Measurements from ENCODE around the gene GDI1.

The GDI1 gene

DNA sequence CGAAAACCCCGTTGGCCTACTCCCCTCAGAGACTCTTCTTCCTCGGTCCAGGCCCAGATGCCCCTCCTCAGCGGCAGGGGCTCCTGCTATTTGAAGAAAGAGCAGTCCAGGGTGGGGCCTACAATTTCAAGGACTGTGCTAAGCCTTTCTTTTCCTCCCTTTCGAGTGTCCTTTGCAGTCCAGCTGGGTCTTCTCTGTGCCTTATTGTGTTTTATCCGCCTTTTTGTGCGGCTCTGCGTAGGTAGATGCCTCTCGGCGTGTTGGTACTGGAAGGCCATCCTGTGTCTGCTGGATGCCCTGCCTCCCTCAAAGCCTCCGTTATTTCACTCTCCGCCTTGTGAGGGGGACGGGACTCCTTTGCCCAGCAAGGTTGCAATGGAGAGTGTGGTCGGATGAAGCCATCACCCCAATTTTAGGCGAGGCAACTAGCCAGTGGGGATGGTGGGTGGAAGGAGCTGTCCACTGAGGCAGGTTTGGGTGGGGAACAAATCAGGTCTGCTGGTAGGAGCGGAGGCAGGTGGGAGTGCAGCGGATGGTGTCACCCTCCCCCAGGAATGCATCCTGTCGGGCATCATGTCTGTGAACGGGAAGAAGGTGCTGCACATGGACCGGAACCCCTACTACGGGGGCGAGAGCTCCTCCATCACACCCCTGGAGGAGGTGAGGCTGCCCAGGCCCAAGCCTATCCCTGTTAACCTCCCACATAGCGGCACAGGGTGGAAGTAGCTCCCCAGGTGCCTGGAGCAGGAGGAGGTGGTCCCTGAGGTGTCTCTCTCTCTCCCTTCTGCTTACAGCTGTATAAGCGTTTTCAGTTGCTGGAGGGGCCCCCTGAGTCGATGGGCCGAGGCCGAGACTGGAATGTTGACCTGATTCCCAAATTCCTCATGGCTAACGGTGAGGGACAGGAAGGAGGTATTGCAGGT lies 1.3 kb downstream of the GDI1 start:
- no peak for DNase-seq

DNA sequence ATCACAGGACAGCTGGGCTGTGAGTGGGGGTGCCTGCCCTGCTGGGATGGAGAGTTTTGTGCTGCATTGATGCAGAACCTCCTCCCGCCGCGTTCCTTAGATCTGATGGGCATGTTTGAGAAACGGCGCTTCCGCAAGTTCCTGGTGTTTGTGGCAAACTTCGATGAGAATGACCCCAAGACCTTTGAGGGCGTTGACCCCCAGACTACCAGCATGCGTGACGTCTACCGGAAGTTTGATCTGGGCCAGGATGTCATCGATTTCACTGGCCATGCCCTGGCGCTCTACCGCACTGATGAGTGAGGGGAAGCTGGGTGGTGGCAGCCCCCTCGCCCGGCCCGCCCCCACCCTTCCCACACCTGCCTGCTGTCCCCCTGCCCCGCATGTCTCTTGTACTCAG lies 2.9 kb downstream of the GDI1 start:
- DNase-seq, result no peak

DNA sequence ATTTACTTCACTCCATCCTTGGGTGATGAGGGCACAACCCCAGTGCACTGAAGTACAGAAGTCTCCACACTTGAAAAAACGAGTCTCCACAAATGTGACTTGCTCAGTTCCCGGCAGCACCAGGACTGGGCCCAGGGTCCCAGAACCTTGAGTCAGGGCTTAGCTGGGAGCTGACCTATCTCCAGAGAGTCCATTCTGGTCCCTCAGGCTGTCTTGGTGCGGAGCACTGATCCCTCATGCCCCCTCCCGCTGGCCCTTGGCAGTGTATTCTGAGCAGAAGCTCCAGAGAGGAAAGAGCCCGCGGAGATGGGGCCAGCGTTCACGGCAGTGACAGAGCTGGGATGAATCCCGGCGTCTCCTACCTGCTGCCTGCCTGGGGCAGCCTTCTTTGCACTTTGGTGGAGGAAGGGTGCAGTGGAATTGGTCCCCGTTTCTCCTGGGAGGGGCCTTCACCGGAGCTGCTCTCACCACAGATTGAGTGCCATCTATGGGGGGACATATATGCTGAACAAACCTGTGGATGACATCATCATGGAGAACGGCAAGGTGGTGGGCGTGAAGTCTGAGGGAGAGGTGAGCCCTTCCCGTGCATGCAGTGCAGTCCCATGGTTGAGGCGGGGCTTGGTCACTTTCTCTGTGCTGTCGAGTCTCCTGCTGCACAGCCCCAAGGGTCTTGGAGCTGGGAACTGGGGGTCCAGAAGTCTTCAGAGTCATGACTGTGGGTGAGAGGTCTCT lies 3.8 kb downstream of the GDI1 start:
- no peak for DNase-seq

DNA sequence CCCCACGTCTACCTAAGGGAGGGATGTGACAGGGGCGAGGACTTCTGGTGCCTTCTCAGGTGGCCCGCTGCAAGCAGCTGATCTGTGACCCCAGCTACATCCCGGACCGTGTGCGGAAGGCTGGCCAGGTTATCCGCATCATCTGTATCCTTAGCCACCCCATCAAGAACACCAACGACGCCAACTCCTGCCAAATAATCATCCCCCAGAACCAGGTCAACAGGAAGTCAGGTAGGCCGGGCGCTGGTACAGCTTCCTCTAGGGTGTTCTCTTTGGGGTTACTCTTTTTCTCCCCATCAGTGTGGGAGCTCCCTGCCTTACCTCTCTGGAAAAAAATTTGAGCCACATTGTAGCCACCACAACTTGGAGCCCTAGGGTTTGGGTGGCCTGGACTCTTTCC lies 4.6 kb downstream of the GDI1 start:
- peak; percentile 26 for DNase-seq

DNA sequence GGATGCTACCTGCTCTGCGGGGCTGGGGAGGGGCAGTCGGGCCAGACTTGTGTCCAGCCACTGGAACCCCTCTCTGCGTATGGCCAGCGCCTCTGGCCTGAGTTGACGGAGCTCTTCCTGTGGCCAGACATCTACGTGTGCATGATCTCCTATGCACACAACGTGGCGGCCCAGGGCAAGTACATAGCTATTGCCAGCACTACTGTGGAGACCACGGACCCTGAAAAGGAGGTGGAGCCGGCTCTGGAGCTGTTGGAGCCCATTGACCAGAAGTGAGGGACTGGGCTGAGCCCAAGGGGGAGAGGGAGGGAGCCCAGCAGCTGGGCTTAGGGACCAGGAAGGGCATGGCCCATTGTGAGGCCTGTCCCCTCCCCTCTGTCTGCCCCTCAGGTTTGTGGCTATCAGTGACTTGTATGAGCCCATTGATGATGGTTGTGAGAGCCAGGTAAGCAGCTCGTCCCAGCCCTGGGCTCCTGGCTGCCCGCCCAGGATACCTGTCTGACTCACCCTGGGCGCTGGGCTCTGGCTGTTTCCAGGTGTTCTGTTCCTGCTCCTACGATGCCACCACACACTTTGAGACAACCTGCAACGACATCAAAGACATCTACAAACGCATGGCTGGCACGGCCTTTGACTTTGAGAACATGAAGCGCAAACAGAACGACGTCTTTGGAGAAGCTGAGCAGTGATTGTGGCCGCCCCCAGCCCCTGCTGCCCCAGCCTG lies 5.2 kb downstream of the GDI1 start:
- no peak for DNase-seq

DNA sequence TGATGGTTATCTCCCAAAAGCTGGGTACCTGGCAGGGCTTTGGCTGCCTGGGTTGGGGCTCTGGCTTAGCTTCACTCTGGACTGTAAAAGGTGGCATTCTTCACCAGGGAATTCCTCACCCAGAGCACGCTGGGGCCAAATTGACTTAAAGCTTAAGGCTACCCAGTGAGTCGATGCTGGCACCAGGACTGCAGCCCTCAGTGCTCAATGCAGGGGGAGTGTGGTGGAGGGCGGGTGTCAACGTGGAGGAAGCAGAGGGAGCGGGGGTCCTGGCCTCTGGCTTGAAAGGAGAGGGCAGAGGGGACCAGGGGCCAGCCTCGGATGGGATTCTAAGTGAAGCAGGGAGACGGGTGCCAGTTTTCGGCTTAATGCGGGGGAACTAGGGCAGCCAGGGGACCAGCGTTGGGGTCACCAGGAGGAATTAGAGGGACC lies 6.5 kb downstream of the GDI1 start:
- DNase-seq, result no peak

DNA sequence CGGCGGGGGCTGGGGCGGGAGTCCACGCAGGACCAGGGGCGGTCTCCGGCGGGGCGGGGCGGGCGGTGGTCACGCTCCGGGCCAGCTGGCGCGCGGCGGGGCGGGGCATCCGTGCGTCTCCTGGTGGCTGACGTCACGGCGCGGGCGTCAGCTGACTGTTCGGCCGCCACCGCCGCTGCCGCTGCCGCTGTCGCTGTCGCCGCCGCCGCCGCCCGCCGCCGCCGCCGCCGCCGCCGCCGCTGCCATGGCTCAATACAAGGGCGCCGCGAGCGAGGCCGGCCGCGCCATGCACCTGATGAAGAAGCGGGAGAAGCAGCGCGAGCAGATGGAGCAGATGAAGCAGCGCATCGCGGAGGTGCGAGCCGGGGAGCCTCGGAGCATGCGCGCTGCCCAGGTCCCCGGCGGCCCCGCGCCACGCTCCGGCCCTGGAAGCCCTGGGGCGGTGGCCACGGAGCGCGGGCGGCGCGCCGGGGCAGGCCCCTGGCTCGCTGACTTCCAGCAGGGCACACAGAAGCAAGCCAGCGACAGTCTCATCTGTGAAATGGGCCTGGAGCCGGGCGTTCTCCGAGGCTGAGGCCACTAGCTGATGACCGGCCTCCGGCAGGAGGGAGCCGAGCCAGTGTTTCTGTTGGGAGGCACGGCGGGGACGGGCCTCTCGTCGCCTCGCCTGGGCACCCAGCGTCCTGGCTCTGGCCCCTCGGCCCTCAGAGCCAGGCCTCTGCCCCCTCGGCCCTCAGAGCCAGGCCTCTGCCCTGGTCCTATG lies 7.2 kb downstream of the GDI1 start, which contains the start of gene FAM50A:
TSS of gene FAM50A (plus strand) at position 150 of the 763 bp plus-strand sequence. CDS start at position 245, 95 bp downstream.
- peak; percentile 67 for DNase-seq

DNA sequence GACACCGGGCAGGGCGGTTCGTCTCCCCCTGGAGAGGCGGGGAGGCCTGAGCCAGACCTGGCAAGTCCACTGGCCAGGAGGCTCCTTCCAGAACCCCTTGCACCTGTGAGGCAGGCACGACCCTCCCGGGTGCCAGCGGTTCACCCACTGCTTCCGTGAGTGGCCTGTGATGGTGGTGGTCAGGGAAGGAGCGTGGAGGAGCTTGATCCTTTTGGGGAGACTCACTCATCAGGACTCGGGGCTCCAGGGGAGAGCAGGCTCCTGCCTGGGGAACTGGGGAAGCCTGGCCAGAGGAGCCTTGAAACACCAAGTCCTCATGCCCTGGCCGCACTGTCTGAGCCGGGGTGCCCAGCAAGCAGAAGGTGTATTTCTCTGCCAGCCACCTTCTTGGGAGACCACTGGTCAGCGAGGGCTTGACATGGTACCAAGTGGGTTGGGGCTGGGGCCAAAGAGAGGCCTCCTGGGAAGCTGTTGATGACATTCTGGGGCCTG lies 7.8 kb downstream of the GDI1 start:
- no peak for DNase-seq

DNA sequence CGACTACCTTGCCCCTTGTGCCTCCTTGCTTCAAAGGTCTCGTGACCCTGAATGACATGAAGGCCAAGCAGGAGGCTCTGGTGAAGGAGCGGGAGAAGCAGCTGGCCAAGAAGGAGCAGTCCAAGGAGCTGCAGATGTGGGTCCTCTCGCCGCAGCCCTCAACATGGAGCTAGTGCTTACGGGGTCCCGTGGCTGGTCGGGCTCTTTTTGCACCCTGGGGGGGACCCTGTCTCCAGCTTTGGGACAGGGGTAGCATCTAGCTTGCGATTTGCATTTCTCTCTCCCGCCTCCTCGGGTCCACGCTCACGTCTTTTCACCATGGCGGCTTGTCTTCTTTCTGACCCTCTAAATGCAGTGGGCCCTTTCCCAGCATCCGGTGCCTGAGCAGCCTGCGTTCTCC lies 8.8 kb downstream of the GDI1 start:
- no peak for DNase-seq

DNA sequence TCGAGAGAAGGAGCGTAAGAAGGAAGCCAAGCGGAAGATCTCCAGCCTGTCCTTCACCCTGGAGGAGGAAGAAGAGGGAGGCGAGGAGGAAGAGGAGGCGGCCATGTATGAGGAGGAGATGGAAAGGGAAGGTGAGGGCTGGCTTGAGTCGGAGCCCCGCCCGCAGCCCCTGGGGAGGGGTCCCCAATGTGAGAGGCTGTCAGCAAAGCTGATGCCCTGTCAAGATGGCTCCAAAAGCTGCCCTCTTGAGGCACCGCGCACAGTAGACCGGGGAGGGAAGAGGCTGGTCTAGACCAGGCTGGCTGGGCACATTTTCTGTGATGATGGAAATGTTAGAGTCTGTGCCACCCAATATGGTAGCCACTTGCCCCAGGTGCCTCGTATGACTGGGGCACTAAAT lies 9.5 kb downstream of the GDI1 start:
- no peak for DNase-seq

DNA sequence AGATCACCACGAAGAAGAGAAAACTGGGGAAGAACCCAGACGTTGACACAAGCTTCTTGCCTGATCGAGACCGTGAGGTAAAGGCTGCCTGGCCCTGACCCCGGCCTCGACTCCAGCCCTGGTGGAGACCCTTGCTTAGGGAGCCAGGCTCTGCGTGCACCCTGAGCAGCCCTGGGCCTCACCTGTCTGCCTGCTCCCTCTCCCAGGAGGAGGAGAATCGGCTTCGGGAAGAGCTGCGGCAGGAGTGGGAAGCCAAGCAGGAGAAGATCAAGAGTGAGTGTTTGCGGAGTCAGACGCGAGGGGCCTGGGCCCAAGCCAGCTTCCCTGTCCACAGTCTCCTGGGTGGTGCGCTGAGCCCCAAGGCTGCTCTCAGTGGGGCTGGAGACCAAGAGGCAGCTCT lies 11.5 kb downstream of the GDI1 start:
- DNase-seq, result no peak

DNA sequence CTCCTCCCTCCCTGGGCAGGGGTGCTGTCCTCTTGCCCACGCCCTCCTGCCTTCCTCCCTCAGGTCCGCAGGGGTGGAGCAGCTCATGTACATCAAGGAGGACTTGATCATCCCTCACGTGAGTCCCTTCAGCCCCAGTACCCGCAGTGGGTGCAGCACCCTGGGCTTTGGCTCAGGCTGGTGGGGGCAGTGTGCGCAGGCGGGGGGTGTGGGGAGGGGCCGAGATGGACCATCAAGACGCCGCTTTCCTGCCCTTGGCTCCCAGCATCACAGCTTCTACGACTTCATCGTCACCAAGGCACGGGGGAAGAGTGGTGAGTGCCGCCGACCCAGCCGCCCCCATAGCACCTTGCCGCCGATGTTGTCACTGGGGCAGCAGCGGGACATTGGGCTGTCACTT lies 12.7 kb downstream of the GDI1 start:
- no peak for DNase-seq

DNA sequence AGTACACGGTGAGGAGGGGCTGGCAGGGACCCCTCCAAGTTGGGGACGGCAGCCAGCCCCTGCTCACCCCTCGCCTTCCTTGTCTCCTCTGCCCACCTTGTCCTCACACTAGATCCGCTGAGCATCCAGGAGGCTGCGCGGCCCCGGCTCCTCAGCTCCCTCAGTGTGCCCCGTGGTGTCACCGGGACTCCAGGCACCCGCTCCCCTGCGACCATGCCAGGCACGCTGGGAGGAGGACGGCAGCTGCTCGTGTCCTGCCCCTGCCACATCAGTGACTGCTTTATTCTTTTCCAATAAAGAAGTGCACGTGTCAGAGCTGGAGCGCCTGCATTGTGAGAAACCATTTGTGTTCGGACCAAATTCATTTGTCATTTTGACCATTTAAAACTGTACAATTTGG lies 13.4 kb downstream of the GDI1 start:
- DNase-seq, result no peak

DNA sequence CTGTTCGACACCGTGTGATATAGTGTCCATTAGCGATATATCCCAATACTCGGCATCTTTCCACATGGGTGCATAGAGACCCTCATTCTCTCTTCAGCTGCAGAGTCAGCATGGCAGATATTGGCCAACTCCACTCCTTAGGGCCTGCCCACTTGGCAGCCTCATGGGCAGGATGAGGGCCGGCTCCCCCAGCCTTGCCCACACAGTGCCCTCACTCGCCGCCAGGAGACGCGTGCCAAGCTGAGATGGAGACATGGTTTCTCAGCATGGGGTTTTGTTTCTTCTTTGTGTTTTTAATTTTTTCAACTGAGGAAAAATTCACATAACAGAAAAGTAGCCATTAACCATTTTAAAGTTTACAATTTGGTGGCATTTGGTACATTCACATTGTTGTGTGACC lies 15.9 kb downstream of the GDI1 start:
- no peak for DNase-seq

DNA sequence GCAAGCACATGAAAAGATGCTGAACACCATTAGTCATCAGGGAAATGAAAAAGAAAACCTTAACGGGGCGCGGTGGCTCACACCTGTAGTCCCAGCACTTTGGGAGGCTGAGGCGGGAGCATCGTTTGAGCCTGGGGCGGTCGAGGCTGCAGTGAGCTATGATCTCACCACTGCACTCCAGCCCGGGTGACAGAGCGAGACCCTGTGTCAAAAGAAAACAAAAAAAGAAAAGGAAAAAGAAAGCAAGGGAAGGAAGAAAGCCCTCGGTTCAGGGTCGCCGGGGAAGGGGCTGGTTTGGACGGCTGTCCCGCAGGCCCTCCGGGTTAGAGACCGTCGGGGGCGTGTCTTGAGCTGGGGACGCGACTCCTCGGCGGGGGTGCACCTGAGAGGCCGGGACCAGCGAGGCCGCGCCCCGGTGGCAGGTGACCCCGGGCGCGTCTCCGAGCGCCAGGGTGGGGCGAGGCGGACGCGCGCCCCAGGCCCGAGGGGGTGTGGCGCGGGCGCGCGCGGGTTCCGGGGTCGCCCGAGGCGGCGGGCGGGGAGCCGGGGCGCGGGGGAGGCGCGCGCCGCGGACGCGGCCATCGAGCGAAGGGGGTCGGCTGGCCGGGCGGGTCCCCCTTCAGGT lies 20.6 kb downstream of the GDI1 start:
- peak; percentile 67 for DNase-seq

DNA sequence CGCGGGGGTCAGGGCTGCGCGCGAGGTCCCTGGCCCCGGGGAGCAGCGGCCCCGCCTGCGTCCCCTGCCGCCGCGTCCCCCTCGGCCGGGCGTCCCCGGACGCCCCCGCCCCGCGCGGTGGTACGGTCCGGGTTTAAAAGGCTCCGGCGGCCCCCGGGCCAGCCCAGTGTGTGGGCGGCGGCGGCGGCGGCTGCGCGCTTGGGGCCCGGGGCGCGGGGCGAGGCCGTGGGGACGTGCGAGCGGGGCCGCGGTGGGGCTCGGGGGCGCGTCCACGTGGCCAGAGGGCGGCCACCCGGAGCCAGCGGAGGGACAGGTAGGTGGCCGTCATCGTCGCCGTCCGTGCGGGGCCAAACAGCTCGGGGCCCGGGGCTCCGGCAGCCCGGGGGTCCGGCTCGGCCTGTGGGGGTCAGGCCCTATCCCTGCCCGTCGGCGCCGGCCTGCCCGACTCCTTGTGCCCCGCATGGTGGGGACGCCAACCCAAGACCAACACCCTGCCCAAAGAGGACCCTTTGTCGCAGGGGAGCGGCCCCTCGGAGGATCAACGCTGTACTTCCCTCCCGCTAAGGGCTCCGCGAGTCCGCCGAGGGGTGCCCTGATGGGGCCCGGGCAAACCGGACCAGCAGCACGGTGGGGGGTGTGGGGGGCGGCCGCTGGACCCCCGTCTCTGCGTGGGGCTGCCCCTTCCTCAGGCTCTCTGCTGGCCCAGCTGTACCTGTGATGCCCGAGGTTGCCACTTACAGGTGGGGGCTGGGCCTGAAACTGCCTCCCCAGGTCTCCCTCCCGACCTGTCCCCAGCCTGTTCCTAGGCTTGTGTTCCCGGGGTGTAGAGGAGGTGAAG lies 21.4 kb downstream of the GDI1 start, which contains the start of gene PLXNA3:
TSS of gene PLXNA3 (plus strand) at position 166 of the 838 bp plus-strand sequence. CDS start 1,903 bp downstream, outside the sequence.
- DNase-seq, result peak; percentile 62

DNA sequence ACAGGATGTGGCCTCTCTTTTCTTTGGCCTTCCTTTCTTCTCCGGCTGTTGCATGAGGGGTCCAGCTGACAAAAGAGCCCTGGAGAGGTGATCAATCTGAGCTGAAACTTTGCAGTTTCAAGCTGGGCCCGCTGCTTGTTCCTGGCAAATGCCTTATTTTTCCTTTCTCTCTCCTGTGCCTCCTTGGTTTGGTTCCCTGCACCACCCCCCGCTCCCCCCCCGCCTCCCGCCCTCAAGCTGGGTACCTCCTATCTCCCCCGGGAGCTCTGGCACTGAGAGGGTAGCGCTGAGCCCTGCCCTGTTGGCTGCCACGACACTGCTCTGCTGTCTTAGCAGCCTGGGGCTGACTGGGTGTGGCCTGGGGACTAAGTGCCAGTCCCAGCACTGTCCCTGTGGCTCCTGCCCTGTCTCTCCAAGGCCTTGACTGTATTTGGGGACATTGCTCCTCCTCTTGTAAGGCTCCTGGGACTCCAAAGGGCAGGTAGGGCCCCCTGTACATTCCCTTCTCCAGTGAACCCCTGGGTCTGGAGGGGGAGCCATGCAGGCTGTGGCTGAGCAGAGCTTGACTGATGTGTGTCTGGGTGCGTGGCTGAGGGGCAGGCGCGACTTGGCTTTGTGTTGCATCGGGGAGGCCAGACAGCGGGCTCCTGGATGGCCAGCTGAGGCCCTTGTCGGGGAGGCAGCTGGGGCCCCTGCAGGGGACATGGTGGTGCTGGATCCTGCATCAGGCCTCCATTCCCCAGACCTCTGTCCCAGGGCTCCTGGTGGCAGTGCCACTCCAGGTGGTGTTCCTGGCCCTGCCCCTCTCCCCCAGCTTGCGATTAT lies 22.2 kb downstream of the GDI1 start:
- DNase-seq, result no peak

DNA sequence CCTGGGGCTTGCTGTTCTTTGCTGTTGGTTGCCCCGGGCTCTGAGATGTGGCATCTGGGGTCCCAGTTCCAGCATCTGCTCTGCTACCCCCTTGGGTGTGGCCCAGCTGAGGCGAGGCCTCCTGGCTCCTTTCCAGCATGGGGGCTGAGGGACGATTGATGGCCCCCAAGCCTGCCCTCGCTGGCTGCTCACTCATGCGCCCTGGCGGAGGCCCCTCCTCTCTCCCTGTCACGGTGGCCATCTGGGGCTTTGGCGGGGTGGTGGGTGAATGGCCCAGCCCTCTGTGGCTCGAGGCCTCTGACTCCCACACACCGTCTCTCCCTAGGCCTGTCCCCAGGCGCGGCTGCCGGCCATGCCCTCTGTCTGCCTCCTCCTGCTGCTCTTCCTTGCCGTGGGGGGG lies 22.9 kb downstream of the GDI1 start:
- DNase-seq, result no peak

DNA sequence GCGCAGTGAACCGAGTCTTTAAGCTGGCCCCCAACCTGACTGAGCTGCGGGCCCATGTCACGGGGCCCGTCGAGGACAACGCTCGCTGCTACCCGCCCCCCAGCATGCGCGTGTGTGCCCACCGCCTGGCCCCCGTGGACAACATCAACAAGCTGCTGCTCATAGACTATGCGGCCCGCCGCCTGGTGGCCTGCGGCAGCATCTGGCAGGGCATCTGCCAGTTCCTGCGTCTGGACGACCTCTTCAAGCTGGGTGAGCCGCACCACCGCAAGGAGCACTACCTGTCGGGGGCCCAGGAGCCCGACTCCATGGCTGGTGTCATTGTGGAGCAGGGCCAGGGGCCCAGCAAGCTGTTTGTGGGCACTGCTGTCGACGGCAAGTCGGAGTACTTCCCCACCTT lies 23.4 kb downstream of the GDI1 start:
- DNase-seq, result no peak

DNA sequence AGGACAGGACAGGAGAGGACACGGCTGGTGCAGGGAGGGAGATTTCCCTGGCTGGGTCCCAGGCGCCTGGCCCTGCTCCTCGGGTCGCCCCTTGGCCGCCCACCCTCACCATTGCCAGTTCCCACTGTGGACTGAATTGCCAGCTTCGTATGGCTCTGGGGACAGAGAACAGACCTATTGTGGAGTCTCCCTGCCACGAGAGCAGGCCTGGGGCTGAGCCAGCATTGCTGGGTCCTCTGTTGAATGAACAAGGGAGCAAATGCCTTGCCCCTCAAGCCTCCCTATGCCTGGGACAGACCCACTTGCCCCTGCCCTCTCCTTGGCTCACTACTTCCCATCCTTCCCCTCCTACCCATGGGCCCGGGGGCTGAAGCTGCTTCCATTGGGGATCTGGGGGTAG lies 25.4 kb downstream of the GDI1 start:
- DNase-seq, result no peak

All from central memory CD4-positive, alpha-beta T cell (primary cell).